DMS79 treated with DMSO at 0.1 percent for 48 hours (cell line): Measurements from ENCODE around the gene PPARGC1A.

Experiments used
- DNase-seq: peaks from one replicate; lab custom pipeline; 2025; lab: John Stamatoyannopoulos, UW

The PPARGC1A gene

DNA sequence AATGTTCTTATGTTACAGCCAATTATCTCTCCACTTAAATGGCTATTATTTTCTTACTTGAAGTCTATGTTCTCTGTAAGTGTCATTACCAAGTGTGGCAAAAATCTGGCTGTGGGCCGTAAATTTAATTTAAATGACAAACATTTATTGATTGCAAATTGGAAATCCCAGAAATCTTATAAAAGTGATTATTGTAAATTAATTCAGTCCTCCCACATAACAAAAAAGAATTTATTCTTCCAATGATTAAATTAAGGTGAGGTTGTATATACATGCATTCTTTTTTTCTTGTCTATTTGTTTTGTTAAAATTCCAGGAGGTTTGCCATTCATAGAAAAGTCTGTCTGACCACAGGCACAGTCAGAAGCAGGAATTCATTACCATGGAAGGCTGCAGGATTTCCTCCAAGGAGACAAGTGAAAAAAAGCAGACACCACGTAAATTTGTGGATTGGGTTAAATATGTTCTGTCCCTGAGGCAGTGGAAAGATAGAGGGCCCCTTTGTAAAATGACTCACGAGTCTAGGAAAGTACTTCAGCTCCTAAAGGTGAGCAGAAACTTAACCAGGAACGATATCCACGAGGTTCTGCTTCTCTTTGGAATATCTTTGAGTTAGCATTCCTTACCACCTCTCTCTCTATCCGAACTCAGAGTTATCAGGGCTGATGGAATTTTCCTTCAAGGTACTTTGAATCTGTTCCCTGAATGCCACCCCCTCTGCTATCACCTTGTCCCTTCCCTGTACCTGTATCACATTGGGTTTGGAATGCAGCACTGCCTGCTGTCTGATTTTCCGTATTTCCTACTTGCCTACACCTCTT lies 10.7 kb downstream of the PPARGC1A start:
- DNase-seq: no peak

DNA sequence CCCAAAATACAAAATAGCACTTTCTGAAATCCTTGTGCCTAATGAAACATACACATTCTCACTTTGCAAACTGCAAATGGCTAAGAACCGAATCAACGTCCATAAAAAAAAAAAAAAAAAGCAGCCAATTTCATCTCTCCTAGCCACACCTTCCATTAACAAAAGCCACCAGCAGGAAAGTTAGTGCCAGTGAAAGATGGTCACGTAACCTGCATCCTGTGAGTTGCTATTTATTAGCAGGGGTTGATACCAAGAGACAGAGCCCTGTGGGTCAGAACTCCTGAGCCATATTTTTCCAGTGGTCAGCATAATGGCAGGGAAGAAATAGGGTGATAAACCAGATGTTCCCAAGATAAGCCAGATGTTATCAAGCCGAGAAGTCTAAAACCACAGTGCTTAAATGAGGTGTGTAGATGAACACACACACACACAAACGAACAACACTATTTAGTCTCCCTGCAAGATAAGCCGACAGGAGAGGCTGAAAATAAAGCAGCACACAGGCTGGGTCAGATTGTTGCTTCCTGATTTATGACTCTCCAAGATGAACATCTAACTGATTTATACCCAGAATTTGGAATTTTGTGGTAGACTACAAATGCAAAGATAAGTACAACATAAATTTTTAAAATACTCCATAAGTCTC lies 11.5 kb downstream of the PPARGC1A start:
- no peak for DNase-seq

DNA sequence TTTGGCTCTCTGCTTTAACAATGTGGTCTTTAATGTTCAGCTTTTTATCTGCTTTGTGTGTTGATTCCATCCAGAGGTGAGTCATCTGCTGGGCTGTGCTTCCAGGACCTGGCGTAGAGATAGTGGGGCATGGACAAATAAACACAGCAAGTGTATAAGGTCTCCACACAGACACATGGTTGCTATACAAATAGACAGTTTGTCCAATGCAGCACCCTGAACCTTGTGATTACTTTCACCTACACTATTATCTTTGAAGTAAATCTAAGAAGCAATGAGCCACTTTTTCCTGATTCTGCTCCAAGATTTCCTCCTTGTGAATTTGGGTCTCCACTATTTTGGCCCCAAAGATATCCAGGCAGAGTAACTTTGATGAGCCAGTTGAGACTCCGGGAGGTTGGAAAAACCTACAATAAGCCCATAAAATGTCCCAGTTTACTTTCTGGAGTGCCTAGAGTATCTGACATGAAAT lies 12.1 kb downstream of the PPARGC1A start:
- DNase-seq: no peak

DNA sequence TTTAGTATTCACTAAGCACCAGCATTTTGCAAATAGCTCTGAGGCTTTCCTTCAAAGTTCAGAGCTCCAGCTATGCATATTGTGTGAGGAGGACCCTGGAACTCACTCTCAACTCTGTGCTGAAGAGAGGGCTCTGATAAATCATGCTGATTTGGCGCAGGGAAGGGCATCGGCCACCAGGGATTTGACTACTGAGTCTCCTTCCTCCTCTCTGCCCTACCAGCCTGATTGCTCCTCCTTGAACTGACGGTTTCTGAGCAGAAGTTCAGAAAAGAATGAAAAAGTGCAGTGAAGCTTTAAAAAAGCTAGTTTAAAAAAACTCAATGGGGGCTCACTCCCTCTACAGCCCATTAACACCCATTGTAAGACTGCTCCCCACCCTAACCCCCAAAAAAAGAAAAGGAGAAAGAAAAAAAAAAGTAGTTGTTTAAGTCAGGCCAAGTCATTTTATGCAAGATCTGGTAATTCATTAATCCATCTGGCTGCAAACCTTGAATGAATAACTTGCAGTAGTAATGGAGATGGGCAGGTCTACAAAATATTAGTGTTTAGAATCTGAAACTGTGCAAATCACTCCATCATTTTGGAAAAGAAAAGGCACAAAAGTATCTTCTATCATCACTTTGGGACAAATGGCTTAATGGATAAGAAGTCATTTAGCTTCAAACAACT lies 13.3 kb downstream of the PPARGC1A start:
- DNase-seq: no peak

DNA sequence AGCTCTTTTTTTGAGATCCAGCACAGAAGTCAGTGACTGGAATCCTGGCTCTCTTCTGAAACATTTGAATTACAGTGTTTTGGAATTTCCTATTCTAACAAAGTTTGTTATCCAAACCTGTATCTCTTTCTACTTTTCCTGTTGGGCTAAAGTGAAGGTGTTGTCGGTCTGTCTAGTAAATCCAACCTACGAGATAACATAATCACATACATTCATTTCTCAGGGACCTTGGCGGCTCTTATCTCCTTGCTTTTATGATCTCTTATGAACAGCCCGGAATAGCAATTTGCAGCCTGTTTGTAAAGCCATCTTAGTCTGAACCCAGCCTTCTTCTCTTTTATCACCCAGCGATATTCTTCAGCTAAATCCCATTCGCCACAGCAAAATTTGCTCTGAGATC lies 14.5 kb downstream of the PPARGC1A start:
- no peak for DNase-seq

DNA sequence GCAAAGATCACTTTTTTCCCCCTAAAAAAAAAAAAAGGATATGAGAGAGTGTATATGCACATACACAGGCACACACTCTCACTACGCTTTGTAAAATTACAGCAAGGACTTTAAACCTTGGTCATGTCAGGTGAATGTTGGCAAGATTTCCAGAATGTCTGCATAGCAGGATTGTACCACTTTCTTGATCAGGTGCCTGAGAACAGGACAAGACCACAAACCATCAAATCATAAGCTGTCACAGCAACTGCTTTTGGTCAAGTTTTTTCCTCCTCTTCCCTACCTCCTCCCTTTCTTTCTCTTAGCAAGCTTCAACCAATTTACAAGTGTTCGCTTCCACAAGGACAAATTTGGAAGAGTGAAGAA lies 15.3 kb downstream of the PPARGC1A start:
- DNase-seq: no peak

DNA sequence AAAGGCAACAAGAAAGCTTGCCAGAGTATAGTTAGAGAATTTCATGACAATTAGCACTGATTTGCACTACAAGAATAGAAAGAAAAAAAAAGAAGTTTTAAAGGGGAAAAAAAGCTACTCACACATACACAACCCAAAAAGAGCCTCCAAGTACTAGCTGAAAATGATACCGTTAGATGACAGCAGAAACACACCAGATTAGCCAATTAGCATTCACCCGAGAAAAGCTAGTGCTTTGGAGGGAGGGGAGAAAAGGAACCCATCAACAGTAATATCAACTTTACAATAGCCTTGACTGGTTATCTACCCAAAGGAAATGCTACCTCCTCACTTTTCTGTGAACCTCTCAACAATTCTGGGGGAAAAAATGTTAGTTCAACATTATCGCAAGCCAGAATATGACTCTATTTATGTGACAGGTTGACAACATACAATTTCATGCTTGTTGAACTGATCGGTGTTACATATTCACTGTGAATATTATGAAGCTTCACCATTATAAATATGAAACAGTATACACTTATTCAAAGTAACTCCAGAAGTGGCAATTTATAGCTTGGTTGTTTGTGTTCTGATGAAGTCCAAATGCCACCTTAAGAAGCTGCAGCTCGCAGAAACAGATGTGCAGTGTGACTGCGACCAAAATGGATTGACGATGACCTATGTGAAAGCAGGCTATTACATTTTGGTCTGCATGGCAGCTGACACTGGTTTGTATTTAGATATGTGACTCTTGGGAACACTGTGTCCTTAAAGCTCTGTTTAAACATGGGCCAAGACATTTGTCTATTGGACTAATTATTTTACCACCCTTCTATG lies 15.9 kb downstream of the PPARGC1A start:
- no peak for DNase-seq

DNA sequence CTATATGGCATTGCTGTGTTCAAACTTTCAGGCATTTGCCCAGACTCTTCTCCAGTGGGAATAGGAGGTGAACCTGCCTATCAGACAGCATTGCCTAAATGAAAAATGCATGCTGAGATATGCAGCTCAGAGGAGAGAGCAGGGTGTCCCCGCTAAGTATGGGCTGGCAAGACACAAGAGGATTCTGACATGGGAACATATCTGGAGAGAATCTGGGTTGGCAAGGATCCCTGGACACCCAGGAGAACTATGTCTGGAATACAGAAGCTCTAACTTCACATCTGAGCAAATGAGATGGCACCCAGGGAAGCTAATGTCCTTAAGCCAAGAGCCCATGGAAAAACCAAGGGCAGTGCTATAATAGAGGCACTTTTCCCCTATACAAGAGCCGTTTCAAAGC lies 18.4 kb downstream of the PPARGC1A start:
- DNase-seq: no peak

DNA sequence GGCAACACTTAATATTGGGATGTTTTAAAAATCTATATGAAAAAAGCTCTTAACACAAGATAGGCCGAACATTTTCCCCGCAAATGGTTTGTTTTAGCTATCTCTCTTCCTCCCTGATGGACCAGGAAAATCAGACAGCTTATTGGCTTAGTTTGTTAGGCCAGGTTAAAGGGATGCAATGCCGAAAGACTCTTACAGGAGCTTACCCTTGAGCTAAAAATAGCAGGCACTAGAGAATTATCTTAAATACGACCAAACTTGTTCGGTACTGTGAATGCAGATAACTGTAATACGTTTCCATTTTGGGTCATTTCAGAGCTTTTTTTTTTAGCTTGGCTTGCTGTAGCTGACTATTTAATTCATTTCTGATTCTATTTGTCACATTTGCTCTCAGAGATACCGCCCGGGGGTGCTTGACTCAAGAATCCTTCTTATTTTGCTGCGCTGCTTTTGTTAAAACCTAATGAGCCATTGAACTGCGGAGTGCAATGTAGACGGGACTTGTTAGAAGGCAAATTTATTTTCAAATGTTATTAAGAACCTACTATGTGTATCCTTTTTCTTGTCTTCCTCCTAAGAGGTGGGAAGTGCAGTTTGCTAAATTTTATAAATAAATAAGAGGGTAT lies 23.3 kb downstream of the PPARGC1A start:
- DNase-seq: no peak

DNA sequence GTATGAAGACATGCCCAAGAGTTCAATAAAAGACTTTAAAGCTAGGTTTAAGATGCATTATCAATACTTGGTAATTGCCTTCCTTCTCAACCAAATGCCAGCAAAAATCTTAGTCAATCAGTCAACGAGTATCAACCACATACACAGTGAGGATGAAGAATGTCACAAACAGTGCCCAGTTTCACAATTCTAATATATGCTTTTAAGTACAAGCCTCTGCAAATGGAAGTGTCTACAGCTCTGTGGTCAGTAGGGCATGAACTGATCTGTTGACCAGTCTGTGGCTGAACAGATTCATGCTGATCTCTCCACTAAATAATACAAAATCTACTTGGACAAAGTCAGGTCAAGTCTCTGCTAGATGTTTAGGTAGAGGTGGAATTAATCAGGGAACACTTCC lies 27.9 kb downstream of the PPARGC1A start:
- DNase-seq: no peak

DNA sequence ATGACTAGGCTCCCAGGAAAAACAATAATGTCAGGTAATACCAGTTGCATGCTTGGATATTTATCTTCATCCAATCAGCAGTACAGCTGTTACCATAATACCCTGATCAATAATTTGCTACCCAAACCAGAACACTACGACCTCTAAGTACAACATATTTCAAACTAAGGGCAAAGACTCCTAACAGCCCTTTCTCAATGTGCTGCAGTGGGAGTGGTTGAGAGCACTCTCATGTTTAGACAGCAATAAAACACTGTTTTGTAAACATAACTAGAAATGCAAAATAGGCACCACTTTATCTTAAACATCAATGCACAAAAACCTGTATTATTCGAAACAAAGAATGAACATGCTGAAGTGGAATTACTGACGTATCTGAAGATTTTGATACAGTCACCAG lies 28.9 kb downstream of the PPARGC1A start:
- DNase-seq: no peak

DNA sequence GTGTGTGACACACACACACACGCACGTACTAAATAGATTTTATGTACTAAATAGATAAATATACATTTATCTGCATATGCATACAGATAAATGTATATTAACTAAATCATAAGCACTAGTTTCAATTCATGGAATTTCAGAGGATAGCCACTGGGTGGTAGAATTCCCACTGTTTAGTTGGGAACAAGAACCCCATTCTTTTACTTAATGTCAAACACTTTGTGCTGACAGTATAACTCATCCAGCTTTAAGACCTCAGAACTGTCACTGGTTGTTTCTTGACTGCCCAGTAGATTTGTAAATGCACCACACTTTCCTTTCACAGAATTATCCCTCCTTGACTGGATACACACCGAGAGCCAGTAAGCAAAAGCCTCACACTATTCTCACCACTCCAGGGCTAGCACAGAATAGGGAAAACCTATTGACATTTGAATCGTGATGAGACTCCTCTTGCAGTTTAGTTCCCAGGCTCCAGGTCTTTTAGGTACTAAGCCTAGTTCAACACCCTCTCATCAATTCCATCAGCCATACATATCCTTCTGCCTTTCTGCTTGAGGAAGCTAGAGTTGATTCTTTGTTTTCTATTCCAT lies 32.4 kb downstream of the PPARGC1A start:
- no peak for DNase-seq

DNA sequence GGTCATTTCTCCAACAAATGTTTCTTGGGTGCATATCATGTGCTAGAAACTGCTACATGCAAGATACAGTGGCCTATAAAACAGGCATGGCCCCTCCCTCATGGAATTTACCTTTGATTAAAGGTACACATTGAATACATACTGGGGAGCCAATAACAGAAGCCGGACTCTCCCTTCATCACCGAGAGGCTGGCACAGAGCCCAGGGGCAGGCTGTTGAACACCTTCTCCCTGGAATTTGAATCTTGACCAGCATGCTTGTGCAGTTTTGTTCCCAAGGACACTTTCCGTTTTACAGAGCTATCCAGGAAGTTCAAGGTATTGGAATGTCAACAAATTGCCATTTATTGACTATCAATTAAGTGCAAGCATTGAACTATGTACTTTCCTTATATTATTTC lies 33.2 kb downstream of the PPARGC1A start:
- DNase-seq: no peak

DNA sequence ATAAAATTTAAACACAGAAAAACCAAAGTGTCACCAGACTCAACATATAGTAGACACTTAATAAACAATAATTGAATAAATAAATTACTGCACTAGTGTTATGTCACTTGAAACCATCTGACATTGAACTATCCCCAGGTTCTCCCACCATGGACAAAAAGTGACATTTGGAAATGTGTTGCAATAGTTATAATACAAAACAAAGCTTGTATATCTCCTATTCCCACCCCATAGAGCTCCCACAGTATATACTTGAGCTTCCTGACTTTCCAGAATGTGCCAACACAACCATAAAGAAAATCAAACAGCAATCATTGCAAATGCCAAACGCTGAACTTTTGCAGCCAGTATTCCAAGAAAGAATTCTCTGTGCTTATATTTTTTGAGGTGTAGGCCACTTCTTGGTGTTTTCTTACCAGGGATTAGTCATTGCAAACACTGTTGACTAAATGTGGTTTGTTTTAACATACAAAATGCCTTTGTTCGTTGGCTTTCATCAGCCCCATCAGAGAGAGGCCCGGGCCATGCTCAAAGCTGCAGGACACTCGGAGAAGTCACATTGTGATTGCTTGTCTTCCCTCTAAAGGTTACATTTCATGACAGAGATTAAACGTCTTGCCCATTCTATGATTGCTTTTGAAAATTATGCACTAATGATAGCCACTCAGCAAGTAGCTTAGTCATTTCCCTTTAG lies 33.8 kb downstream of the PPARGC1A start:
- no peak for DNase-seq

DNA sequence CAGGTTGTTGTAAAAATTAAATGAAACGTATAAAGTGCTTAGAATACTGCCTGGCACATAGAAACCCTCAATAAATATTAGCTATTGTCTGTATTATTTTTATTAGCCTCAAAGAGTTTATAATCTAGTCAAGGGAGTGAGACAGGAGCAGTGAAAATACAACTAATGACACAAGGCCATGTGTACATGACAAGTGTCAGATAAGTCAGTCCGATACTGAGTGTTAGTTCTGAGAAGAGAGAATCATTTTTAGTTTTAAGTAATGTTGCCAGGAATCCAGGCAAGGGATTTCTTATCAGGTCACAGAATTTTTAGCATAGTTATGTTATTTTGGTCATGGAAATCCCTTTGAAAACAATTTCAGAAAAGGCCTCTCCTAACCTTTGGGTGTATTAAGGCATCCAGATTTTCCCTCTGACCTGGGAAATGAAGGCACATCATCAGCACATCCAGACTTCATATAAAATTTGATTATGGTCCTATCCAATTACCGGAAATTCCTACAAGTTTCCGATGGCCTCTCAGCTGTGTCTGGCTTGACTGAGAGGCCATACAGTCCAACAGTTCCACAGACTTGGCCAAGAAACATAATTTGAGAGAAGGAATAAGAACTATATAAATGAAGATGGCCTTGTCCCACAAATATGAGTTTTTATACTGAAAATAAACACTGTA lies 35.7 kb downstream of the PPARGC1A start:
- no peak for DNase-seq

DNA sequence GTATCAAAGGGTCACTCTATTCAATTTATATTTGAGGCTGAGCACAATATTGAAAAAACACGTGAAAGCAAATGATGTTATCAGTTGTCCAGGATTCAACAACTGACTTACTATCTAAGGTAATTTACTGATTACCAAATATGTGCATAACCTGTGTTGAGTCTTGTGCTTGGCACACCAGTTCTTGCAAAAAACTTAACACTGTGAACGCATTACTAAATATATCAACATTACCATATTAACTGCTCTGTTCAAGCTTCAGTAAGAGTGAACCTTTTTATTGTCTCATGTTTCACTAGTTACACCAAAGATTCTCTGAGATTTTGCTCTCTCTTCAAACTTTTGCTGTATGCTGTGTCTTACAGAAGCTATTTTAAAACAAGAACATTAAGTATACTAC lies 38.4 kb downstream of the PPARGC1A start:
- DNase-seq: no peak

DNA sequence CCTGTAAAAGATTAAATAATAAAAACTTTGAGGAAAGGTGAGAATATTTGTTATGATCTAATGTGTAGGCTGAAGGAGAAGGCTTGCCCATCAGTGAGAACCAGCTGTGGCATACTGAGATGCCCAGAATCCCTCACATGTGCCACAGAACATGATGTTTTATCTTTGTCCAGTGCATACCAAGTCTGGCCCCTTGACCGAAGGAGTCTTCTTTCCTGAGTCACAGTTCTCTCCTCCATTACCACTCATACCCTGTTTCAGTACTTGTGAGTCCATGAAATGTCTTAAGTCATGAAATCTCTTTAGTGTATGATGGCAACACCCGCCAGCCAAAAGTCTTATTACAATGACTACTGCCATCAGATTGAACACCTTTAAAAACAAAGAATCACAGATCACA lies 42.7 kb downstream of the PPARGC1A start:
- DNase-seq: no peak

DNA sequence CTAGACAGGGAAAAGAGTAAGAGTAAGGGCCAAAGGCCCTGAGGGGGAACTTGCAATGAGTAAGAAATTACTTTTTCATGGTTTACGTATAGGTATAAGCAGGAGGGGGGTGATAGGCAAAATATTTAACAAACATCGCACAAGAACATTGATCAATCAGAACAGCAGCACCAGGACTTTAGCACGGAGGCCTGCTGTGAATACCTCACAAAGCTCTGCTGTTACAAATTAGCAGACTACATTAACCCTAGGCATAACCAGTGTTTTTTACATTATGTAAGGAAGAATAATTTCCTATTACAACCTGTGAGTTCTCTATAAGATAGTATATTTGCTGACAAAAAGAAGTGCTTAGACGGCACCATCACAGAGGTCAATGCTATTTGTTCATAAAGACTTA lies 44.9 kb downstream of the PPARGC1A start:
- no peak for DNase-seq

DNA sequence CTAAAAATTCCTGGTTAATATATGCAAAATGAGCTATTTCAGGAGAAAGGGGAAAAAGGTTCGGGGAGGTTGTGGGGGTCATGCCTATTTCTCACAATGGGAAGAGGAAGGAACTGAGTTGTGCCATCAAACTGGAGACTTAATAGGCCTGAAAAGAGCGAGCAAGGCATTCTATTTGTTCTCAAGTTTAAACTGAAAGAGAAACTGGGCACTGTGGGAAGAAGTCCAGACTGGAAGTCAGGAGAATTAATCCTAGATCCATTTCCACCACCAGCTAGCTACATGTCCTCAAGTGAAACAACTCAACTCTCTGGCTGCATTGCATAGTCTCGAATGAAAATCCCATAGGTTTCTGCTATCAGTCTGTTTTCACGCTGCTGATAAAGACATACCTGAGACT lies 50.6 kb downstream of the PPARGC1A start:
- DNase-seq: no peak

DNA sequence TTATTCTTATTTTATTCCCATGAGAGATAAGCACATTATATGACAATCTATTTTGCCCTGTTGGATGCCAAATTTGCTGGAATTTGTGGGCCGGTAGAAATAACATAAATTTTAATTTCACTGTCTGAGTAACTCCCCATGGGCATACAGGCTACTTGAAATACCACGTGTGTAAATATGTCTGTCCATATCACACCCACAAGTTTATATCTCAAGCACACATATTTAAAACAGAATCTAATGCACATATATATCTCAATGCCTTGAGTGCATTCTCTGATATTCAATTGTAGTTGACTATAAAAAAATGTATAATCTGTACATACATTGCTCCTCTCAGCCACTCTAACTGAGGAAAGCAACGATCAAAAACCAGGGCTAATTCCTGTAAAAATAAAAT lies 51.2 kb downstream of the PPARGC1A start:
- DNase-seq: no peak
